OCI-LY7 (cell line): ENCODE data around the gene DLX4. TPM values are rescaled to one million over a fixed set of nuclear protein-coding genes. Genes with fewer than 3 reads are reported as not detected.

Experiments used
- BruUV-seq: library from RNA; stranded (reverse); fragments of 400-500 nt; replicated peaks from 2 replicates; lab custom pipeline; 2021; lab: Mats Ljungman, UMichigan
- CTCF ChIA-PET: fragments of 300-600 bp; sonication (Branson Sonifier 250); formaldehyde crosslinking; loops from one replicate; lab custom pipeline; 2022; ENCODE audit warnings: antibody characterized with exemption; ENCODE audit not compliant: unreplicated experiment; lab: Charles Lee
- POLR2A ChIA-PET: fragments of 300-600 bp; sonication (Branson Sonifier 250); formaldehyde crosslinking; loops from one replicate; lab custom pipeline; 2022; ENCODE audit warnings: antibody characterized with exemption; lab: Charles Lee
- DNase-seq: peaks from one replicate; pipeline ENCODE4 v3.0.0-alpha.2; 2015; ENCODE audit warnings: low spot score
- H2AFZ ChIP-seq: fragments of 200-600 bp; sonication (generic), shearing (Covaris generic); 2 replicates; pipeline ENCODE4 v1.6.1; 2014; ENCODE audit warnings: mild to moderate bottlenecking, antibody characterized with exemption, low read length, moderate library complexity
- H3K27ac ChIP-seq: fragments of 200-600 bp; sonication (generic); 2 replicates; pipeline ENCODE4 v1.5.1; 2014; ENCODE audit warnings: mixed run types, low read depth, mild to moderate bottlenecking, moderate library complexity, low read length, inconsistent platforms; ENCODE audit not compliant: poor library complexity, severe bottlenecking
- H3K36me3 ChIP-seq: fragments of 200-600 bp; sonication (generic); 2 replicates; pipeline ENCODE4 v1.6.1; 2014; ENCODE audit warnings: mild to moderate bottlenecking, antibody characterized with exemption, low read length, moderate library complexity, mixed read lengths; ENCODE audit not compliant: insufficient read depth
- H3K4me1 ChIP-seq: fragments of 200-600 bp; sonication (generic); 2 replicates; pipeline ENCODE4 v1.5.1; 2014; ENCODE audit warnings: mild to moderate bottlenecking, low read length; ENCODE audit not compliant: insufficient read depth, poor library complexity, severe bottlenecking
- H3K4me2 ChIP-seq: fragments of 200-600 bp; sonication (generic); 2 replicates; pipeline ENCODE4 v1.6.1; 2014; ENCODE audit warnings: mild to moderate bottlenecking, low read length
- H3K4me3 ChIP-seq: fragments of 200-600 bp; sonication (generic); 2 replicates; pipeline ENCODE4 v1.5.1; 2014; ENCODE audit warnings: mild to moderate bottlenecking, low read depth, low read length; ENCODE audit not compliant: poor library complexity, severe bottlenecking
- H3K79me2 ChIP-seq: fragments of 200-600 bp; sonication (generic); 2 replicates; pipeline ENCODE4 v1.6.1; 2016; ENCODE audit warnings: low read depth, mild to moderate bottlenecking, low read length, moderate library complexity, mixed read lengths; ENCODE audit not compliant: insufficient read depth
- H3K9me2 ChIP-seq: fragments of 200-600 bp; sonication (generic); 2 replicates; pipeline ENCODE4 v1.6.1; 2016; ENCODE audit warnings: mild to moderate bottlenecking, low read length, mixed read lengths; ENCODE audit not compliant: insufficient read depth
- H3K9me3 ChIP-seq: fragments of 200-600 bp; sonication (generic); 2 replicates; pipeline ENCODE4 v1.6.1; 2014; ENCODE audit warnings: mild to moderate bottlenecking, mixed run types, low read length, mixed read lengths
- H4K20me1 ChIP-seq: fragments of 200-600 bp; sonication (generic); 2 replicates; pipeline ENCODE4 v1.6.1; 2014; ENCODE audit warnings: mild to moderate bottlenecking, antibody characterized with exemption, low read length, moderate library complexity, mixed read lengths; ENCODE audit not compliant: insufficient read depth
- EZH2phosphoT487 ChIP-seq: fragments of 200-600 bp; sonication (generic); IDR thresholded peaks from 2 replicates; pipeline ENCODE4 v1.6.1; 2018; ENCODE audit warnings: low read depth, borderline replicate concordance, mild to moderate bottlenecking, mixed run types, antibody characterized with exemption, low read length, moderate library complexity, mixed read lengths
- intact Hi-C: fragments of 100-400 bp; cut with micrococcal nuclease; formaldehyde crosslinking; loops from one replicate; pipeline ENCODE4 v1.10.0; 2022; ENCODE audit not compliant: unreplicated experiment
- total RNA-seq, 2 experiments: library from RNA; depleted of rRNA in 1 of 2; stranded (reverse); fragments of >200 nt in 1 of 2; shearing (Covaris generic) in 1 of 2; gene quantifications; 2 replicates each; pipeline ENCODE4 v1.2.3, GENCODE V29; 2014 to 2022
- TF ChIP-seq, protein P1 (sequence below): fragments of 200-600 bp; sonication (generic); conservative IDR thresholded peaks from 2 replicates; pipeline ENCODE4 v1.5.1; 2014; ENCODE audit warnings: mild to moderate bottlenecking, antibody characterized with exemption, low read length, moderate library complexity, mixed read lengths

The DLX4 gene
- total RNA-seq, 2 experiments from 2014 or later, result 0.27 to 0.47 TPM

DNA sequence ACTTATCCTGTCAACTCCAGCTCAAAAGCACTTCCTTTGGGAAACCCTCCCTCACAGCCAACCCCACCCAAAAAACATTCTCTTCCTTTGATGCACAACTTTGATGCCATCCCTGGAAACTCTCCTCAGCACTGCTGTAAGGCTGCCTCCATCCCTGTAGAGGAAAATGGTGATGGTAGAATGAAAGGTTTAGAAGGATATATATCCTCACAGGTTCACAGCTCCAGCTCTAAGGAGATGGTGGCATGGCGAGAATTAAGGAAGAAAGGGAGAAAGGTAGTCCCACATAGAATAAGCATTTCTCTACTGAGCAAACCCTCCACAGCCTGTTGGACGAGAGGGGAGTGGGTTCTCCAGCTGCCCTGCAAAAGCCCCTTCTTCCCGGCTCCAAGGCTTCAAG lies 2.2 kb upstream of the DLX4 start:
- Histone ChIP-seq H3K4me2 (no peak overlapping the region), H3K4me3 (no peak overlapping the region), H2AFZ (no peak overlapping the region), H3K36me3 (no peaks in the 10 kb centered on the region), H3K4me1 (peaks cover 9% of the 10 kb centered on the region), H4K20me1 (no peaks in the 10 kb centered on the region), H3K27ac (no peak overlapping the region), H3K79me2 (no peaks in the 10 kb centered on the region), H3K9me3 (no peaks in the 10 kb centered on the region), H3K9me2 (no peaks in the 10 kb centered on the region)
- ChIA-PET POLR2A (no interaction called here), CTCF (no interaction called here)
- BruUV-seq, result no TSS peak
- TF ChIP-seq, protein P1, sequence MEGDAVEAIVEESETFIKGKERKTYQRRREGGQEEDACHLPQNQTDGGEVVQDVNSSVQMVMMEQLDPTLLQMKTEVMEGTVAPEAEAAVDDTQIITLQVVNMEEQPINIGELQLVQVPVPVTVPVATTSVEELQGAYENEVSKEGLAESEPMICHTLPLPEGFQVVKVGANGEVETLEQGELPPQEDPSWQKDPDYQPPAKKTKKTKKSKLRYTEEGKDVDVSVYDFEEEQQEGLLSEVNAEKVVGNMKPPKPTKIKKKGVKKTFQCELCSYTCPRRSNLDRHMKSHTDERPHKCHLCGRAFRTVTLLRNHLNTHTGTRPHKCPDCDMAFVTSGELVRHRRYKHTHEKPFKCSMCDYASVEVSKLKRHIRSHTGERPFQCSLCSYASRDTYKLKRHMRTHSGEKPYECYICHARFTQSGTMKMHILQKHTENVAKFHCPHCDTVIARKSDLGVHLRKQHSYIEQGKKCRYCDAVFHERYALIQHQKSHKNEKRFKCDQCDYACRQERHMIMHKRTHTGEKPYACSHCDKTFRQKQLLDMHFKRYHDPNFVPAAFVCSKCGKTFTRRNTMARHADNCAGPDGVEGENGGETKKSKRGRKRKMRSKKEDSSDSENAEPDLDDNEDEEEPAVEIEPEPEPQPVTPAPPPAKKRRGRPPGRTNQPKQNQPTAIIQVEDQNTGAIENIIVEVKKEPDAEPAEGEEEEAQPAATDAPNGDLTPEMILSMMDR, result no peak
- no peak for TF ChIP-seq EZH2phosphoT487
- intact Hi-C loops, result no loop called here
- no peak for DNase-seq

DNA sequence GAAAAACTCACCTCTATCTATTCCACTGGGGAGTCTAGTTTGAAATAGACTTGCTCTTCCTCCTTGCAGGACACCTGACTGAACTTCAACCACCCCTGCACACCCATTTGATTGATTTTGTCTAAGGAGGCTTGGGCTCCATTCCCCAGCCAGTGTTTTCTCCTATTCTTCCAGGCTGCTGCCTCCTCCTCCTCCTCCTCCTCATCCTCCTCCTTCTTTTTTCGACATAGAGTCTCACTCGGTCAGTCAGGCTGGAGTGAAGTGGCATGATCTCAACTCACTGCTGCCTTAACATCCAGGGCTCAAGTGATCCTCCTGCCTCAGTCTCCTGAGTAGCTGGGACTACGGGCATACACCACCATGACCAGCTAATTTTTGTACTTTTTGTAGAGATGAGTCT lies 1.8 kb upstream of the DLX4 start:
- ChIA-PET POLR2A (no interaction called here), CTCF (no interaction called here)
- intact Hi-C loops, result no loop called here
- DNase-seq, result no peak
- no peak overlapping the region for H2AFZ ChIP-seq
- H4K20me1 ChIP-seq, result no peaks in the 10 kb centered on the region
- H3K4me3 ChIP-seq, result no peak overlapping the region
- peaks cover 9% of the 10 kb centered on the region for H3K4me1 ChIP-seq
- no peaks in the 10 kb centered on the region for H3K9me2 ChIP-seq
- no peaks in the 10 kb centered on the region for H3K9me3 ChIP-seq
- no peak overlapping the region for H3K27ac ChIP-seq
- TF ChIP-seq, protein P1, result no peak
- TF ChIP-seq EZH2phosphoT487, result no peak
- H3K4me2 ChIP-seq, result no peak overlapping the region
- no peaks in the 10 kb centered on the region for H3K36me3 ChIP-seq
- no peaks in the 10 kb centered on the region for H3K79me2 ChIP-seq
- no TSS peak for BruUV-seq

DNA sequence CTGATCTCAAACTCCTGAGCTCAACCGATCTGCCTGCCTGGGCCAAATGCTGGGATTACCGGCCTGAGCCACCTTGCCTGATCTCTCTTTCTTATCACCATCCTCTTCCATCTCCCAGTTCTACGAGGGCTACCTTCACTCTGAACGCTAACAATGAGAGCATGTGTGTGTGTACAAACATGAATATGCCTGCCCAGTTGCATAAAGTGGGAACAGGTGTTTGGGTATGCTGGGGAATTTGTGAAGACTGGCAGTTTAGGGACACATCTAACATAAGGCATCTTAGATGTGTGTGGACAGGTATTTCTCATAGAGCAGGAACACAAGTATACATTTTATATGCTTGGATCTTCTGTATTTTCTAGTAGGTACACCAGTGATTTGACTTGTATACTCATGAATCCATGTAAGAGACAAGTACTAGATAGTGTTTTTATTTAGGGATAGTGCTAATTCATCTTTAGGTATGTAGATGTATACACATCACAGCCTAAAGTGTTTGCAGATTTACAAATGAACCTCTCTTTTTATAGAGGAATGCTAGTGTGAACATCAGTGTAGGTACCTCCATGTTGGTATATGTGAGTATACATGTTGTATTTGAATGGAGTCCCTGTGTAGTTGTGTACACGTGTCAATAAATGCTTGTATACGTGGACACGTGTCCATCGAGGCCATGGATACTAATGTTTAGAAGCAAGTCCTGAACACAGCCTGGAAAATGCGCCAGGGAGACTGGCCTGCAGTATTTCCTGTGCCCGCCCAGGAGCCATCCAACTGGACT lies 1.2 kb upstream of the DLX4 start:
- no peaks in the 10 kb centered on the region for H4K20me1 ChIP-seq
- H3K36me3 ChIP-seq, result no peaks in the 10 kb centered on the region
- H3K4me1 ChIP-seq, result peaks cover 9% of the 10 kb centered on the region
- no peak for DNase-seq
- no peaks in the 10 kb centered on the region for H3K9me3 ChIP-seq
- no peak for TF ChIP-seq EZH2phosphoT487
- TF ChIP-seq, protein P1, result no peak
- no peaks in the 10 kb centered on the region for H3K79me2 ChIP-seq
- no peaks in the 10 kb centered on the region for H3K9me2 ChIP-seq
- no peak overlapping the region for H3K27ac ChIP-seq
- peak overlapping the region; percentile 77; the same call in 1 of the 2 replicates for H3K4me2 ChIP-seq
- ChIA-PET CTCF (no interaction called here), POLR2A (no interaction called here)
- intact Hi-C loops, result no loop called here
- BruUV-seq, result no TSS peak
- peak overlapping the region; percentile 89; the same call in 1 of the 2 replicates for H2AFZ ChIP-seq
- H3K4me3 ChIP-seq, result peak overlapping the region; percentile 70
